NT2/D1 (cell line): ENCODE results near the gene TBC1D24.
"Not testable (repeated sequence)": the region's sequence is repeated elsewhere in the genome, so short reads cannot be mapped to it uniquely, and the experiment has no call there.

Source experiments
- DNase-seq: peaks from one replicate; pipeline ENCODE4 v3.0.0-alpha.2; 2011; ENCODE audit warnings: low read depth, low spot score
- H3K27me3 ChIP-seq: 2 replicates; pipeline ENCODE4 v1.6.0; 2011; ENCODE audit warnings: mild to moderate bottlenecking; ENCODE audit not compliant: insufficient read length, insufficient read depth
- H3K36me3 ChIP-seq: 2 replicates; pipeline ENCODE4 v1.6.1; 2011; ENCODE audit warnings: mild to moderate bottlenecking, low read length, mixed read lengths; ENCODE audit not compliant: insufficient read depth, insufficient read length
- H3K4me1 ChIP-seq: 2 replicates; pipeline ENCODE4 v1.5.1; 2011; ENCODE audit not compliant: insufficient read depth, insufficient read length
- H3K4me3 ChIP-seq: 2 replicates; pipeline ENCODE4 v1.5.1; 2011; ENCODE audit warnings: low read depth; ENCODE audit not compliant: insufficient read length
- H3K9ac ChIP-seq: 2 replicates; pipeline ENCODE4 v1.6.0; 2011; ENCODE audit warnings: low read depth; ENCODE audit not compliant: insufficient read length
- H3K9me3 ChIP-seq: 2 replicates; pipeline ENCODE4 v1.5.1; 2011; ENCODE audit warnings: mild to moderate bottlenecking, low read length; ENCODE audit not compliant: insufficient read depth
- SUZ12 ChIP-seq: IDR thresholded peaks from 2 replicates; pipeline ENCODE4 v1.6.1; 2011; ENCODE audit not compliant: insufficient read length, insufficient read depth; ENCODE audit errors: extremely low read depth
- YY1 ChIP-seq: IDR thresholded peaks from 2 replicates; pipeline ENCODE4 v1.6.1; 2011; ENCODE audit not compliant: insufficient read length, insufficient read depth
- ZNF274 ChIP-seq: IDR thresholded peaks from 2 replicates; pipeline ENCODE4 v1.6.1; 2011; ENCODE audit warnings: mild to moderate bottlenecking, low read depth, low read length

The TBC1D24 gene

GRCh38 chr16:2429771-2430663, 44.9 kb upstream of the TBC1D24 start:
- Histone ChIP-seq H3K4me1 (peaks cover 18% of the 10 kb centered on the region), H3K36me3 (peaks cover 40% of the 10 kb centered on the region), H3K9me3 (no peaks in the 10 kb centered on the region), H3K27me3 (no peaks in the 10 kb centered on the region), H3K9ac (peak overlapping the region; percentile 97), H3K4me3 (peak overlapping the region; percentile 90)
- TF ChIP-seq SUZ12 (no peak), YY1 (no peak), ZNF274 (no peak)
- no peak for DNase-seq

GRCh38 chr16:2432286-2432685, 42.6 kb upstream of the TBC1D24 start:
- H3K36me3 ChIP-seq = peaks cover 62% of the 10 kb centered on the region
- no peak for DNase-seq

GRCh38 chr16:2432801-2433505, 42.0 kb upstream of the TBC1D24 start:
- TF ChIP-seq SUZ12 (no peak), YY1 (no peak), ZNF274 (no peak)
- H3K9ac ChIP-seq = no peak overlapping the region
- H3K36me3 ChIP-seq = peaks cover 68% of the 10 kb centered on the region
- no peak overlapping the region for H3K4me3 ChIP-seq
- peaks cover 17% of the 10 kb centered on the region for H3K4me1 ChIP-seq
- no peaks in the 10 kb centered on the region for H3K9me3 ChIP-seq
- DNase-seq = no peak
- no peaks in the 10 kb centered on the region for H3K27me3 ChIP-seq

More at GRCh38 chr16:2432286-2432685, 42.6 kb upstream of the TBC1D24 start:
- Histone ChIP-seq H3K9ac (no peak overlapping the region), H3K4me3 (no peak overlapping the region), H3K27me3 (no peaks in the 10 kb centered on the region), H3K9me3 (no peaks in the 10 kb centered on the region), H3K4me1 (peaks cover 15% of the 10 kb centered on the region)
- TF ChIP-seq ZNF274 (no peak), SUZ12 (no peak), YY1 (no peak)

- H3K27me3 ChIP-seq, DNase-seq, H3K9me3 ChIP-seq, H3K9ac ChIP-seq, H3K4me3 ChIP-seq: not testable (repeated sequence)
- Histone ChIP-seq H3K4me1 (peaks cover 15% of the 10 kb centered on the region), H3K36me3 (peaks cover 87% of the 10 kb centered on the region)
Measured at GRCh38 chr16:2435236-2435635, 39.7 kb upstream of the TBC1D24 start.

- H3K4me1 ChIP-seq = peaks cover 12% of the 10 kb centered on the region
- H3K36me3 ChIP-seq = peaks cover 88% of the 10 kb centered on the region
- H3K27me3 ChIP-seq = no peaks in the 10 kb centered on the region
- no peak overlapping the region for H3K9ac ChIP-seq
- no peaks in the 10 kb centered on the region for H3K9me3 ChIP-seq
- no peak for DNase-seq
- TF ChIP-seq ZNF274 (no peak), YY1 (no peak), SUZ12 (no peak)
- no peak overlapping the region for H3K4me3 ChIP-seq
Measured at GRCh38 chr16:2436110-2436509, 38.8 kb upstream of the TBC1D24 start.

GRCh38 chr16:2437032-2437790, 37.7 kb upstream of the TBC1D24 start:
- Histone ChIP-seq H3K9ac (no peak overlapping the region), H3K4me3 (no peak overlapping the region), H3K27me3 (no peaks in the 10 kb centered on the region), H3K36me3 (peaks cover 86% of the 10 kb centered on the region), H3K4me1 (peaks cover 12% of the 10 kb centered on the region), H3K9me3 (no peaks in the 10 kb centered on the region)
- no peak for DNase-seq
- TF ChIP-seq ZNF274 = no peak
- TF ChIP-seq YY1 = no peak
- TF ChIP-seq SUZ12 = no peak

GRCh38 chr16:2438121-2438520, 36.8 kb upstream of the TBC1D24 start:
- TF ChIP-seq ZNF274 (no peak), YY1 (no peak), SUZ12 (no peak)
- Histone ChIP-seq H3K9me3 (no peaks in the 10 kb centered on the region), H3K4me3 (no peak overlapping the region), H3K27me3 (no peaks in the 10 kb centered on the region), H3K4me1 (peaks cover 9% of the 10 kb centered on the region), H3K36me3 (peaks cover 78% of the 10 kb centered on the region), H3K9ac (no peak overlapping the region)
- DNase-seq = no peak
